HUDEP-2 (cell line): ENCODE data around the gene TARS2.

Experiments used
- DNase-seq, 76 experiments: peaks; one replicate each; lab custom pipeline; 2025; ENCODE audit not compliant: unreplicated experiment in 76 of 76; lab: John Stamatoyannopoulos, UW

The TARS2 gene

DNA sequence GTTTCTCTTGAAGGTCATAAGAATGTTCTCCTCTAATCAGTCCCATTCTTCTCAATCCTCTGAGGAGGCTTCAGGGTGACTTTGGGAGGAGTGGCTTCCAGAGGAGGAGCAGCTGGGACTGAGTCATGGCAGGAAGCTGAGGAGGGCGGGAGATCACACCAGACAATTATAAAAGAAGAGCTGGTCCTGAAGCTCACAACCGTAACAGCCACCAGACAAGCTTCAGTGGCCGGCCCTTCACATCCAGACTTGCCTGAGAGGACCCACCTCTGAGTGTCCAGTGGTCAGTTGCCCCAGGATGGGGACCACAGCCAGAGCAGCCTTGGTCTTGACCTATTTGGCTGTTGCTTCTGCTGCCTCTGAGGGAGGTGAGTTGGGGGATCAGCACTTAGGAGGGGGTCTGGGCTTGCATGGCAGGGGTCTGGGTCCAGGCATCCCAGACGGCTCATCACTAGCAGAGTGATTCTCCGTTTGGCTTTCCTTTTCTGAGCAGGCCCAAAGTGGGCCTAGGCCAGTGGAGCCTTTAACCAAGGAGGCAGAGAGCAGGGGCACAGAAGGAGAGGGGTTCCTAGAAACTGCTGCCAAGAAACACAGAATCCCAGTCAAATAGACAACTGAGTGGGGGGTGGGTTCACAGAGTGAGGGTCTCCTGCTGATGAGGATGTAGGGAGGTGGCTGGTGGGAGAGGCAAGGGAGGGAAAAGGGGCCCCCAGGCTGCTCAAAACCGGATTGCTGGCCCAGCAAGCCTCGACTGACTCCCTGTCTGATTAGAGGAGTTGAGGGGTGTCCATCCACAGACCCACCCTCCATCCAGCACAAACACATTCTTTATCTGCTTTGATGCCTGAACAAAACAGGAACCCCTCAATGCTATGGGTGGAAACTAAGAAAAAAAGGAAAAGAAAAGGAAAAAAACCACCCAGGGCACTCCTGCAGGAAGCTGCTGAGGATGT, 21.0 kb downstream of the TARS2 start, which contains the start of gene ECM1:
Gene ECM1 (plus strand): TSS at position 198 of the 953 bp plus-strand sequence. CDS start 101 bp downstream, at position 299.
- DNase-seq: peak in 20 of 76 experiments; percentile 2 to 41 (median 13)

DNA sequence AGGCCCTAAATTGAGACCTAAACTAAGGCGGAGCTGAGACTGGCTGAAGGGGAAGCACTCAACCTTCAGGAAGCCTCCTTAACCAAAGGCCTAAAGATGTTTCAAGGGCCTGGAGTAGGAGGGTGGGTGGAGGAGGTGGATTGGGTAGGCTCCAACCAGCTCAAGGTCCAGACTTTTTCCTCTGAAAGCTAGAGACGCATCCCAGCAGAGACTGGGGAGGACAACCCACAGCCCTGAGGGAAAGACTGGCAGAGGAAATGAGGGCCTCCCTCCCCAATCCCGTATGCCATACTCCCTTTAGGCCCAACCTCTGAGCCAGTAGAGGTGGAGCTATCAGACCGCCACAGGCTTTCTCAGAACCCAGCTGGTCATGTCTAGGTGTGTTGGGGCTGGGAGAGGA, 21.8 kb downstream of the TARS2 start:
- no peak for DNase-seq

GRCh38 chr1:150511551-150511950, 24.3 kb downstream of the TARS2 start:
- DNase-seq: no peak

GRCh38 chr1:150511985-150512660, 24.9 kb downstream of the TARS2 start:
- DNase-seq: no peak

DNA sequence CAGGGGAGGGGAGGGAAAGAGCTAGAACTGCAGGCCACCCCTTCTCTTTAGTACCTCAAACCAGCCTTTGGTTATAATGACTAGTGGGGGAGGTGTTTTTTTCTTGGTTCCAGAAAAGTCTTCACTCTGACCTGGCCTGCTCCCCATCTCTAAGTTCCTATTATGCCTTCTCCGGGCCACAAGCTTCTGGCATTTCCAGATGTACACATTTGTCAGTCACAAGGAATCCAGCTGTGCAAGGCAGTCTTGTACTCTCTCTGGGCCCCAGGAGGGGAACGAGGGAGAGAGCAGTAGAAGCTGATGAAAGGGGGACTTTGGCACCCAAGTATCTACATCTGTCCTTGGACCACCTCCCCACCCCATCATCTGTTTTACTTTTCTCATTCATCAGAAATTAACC, 25.6 kb downstream of the TARS2 start:
- DNase-seq: no peak

- DNase-seq: peak in 46 of 76 experiments; percentile 2 to 69 (median 24)
Observed at GRCh38 chr1:150513351-150513791, 26.2 kb downstream of the TARS2 start.

- DNase-seq: no peak
Observed at GRCh38 chr1:150514260-150514659, 27.0 kb downstream of the TARS2 start.

DNA sequence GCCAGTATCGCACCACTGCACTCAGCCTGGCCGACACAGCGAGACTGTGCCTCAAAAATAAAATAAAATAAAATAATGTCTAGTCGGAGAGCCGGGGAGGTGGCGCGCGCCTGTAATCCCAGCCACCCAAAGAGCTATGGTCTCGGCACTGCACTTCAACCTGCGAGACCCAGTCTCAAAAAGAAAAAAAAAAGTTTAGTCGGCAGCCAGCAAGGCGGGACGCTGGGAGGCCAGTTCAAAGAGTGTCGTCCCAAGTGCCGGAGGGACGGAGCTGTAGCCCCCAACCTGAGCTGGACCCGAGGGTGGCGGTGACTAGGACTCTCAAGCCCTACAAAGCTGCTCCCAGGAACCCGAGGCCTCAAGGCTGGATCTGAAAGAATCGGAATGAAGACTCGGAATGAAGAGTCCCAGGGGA, 27.7 kb downstream of the TARS2 start:
- DNase-seq: no peak

GRCh38 chr1:150515328-150516049, 28.3 kb downstream of the TARS2 start, which contains the start of gene FALEC:
Gene FALEC, plus strand, starts transcription at chr1:150515752.
- DNase-seq: peak in 75 of 76 experiments; percentile 4 to 96 (median 90)

DNA sequence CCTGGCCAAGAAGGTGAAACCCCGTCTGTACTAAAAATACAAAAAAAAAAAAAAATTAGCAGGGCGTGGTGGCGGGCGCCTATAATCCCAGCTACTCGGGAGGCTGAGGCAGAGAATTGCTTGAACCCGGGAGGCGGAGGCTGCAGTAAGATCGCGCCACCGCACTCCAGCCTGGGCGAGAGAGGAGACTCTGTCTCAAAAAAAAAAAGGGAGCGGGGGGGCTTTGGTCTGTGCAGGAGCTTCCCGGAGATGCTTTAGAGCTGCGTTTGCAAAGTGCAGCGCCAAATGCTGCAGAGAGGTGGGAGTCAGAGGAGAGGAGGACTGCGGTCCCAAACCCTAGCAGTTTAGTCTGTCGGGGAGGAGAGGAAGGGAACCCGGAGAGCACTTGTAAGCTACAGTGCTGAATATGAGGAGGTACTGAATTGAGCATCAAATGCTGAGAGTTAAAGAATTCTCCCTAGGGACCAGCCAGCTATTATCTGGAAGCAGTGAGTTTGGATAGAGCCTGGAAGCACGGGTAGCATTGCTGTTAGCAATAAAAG, 28.9 kb downstream of the TARS2 start:
- DNase-seq: peak in 2 of 76 experiments; percentile 25 to 45

DNA sequence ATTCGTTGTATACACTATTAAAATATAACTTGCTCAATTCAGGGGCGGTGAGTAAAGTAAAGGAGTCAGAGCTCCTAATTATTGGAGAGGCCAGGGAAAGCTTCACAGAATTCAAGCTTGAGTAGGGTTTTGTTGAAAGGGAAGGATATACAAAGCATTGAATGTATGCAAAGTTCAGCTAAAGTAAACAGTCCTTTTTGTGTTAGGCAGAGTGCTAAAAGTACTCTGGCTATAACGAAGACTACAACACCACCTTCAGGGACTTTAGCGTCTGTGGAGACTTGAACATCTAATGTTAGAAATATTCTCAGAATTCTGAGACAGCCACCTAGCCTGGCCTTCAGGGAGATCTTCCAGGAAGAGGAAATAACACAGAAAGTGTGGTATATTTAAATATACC, 29.4 kb downstream of the TARS2 start:
- no peak for DNase-seq

- DNase-seq: no peak
Observed at GRCh38 chr1:150521196-150521968, 34.2 kb downstream of the TARS2 start.

DNA sequence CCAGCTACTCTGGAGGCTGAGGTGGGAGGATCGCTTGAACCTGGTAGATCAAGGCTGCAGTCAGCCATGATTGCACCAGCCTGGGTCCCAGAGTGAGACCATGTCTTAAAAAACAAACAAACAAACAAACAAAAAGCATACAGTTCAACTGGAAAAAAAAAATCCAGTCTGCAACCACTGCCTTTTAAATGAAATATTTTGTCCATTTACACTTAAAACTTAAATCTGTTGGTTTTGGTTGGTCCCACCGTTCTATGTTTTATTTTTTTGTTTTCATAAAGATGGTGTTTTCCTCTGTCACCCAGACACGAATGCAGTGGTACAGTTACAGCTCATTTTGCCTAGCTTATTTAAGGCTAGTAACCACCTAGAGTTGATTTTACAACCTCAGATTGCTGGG, 38.1 kb downstream of the TARS2 start:
- no peak for DNase-seq

DNA sequence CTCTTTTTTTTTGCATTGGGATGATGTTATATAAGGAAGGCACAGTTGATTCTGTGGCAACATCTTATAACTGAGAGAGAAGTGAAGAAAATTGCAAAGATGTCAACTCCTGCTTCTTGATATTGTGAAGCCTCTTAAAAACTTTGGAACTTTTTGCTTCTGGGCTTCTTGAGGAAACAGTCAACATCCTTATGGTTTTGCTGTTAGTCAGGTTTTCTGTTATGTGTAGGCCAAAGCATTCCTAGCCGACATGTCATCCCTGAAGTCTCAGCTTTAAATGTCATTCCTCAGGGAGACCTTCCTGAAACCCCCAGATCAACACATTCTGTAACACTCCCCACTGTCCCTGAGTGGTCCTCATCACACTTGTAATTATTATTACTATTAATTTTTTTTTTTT, 41.0 kb downstream of the TARS2 start:
- DNase-seq: no peak

- DNase-seq: peak in 2 of 76 experiments; percentile 7 to 22
Observed at GRCh38 chr1:150529017-150529416, 41.8 kb downstream of the TARS2 start.

DNA sequence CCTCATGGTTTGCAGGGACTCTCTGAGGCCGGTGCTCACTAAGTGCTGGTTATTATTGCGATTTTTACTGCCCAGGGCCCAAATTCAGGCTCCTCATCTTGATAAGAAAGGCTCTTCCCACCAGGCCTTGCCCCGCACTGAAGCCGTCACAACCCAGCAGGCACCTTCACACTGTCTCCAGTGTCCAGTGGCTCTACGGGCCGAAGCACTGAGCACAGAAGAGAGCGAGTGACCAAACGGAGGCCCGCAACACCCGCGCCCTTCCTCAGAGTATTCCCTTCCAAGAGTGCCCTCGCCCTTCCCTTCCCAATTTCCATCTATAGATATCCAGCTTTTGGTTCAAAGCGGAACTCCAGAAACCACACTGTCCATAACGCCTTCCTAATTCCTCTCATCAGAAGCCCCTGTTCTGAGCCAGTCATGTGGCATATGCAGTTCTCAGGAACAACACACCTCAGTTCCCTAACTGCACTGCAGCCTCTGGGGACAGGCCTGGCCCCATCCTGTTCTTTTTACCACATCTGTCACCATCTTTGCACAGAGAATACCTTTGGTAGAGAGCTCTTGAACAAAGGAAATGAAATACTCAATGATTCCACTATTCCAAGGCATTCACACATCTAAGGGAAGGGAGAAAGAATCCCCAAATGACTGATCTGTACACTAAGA, 43.4 kb downstream of the TARS2 start:
- DNase-seq: no peak

GRCh38 chr1:150532860-150533259, 45.6 kb downstream of the TARS2 start:
- no peak for DNase-seq

GRCh38 chr1:150534002-150534401, 46.8 kb downstream of the TARS2 start:
- no peak for DNase-seq
